Measurements from ENCODE around the gene CD244. TPM values are rescaled to one million over a fixed set of nuclear protein-coding genes. Genes with fewer than 3 reads are reported as not detected.
"Not testable (repeated sequence)": the region's sequence is repeated elsewhere in the genome, so short reads cannot be mapped to it uniquely, and the experiment has no call there.

The CD244 gene
- total RNA-seq, 1 donor: not detected

GRCh38 chr1:160910170-160910750 is 47.6 kb upstream of the CD244 start:
- no peak overlapping the region for H2AFZ ChIP-seq (ENCODE audit: low read length)
- no peak overlapping the region for H3K27ac ChIP-seq (ENCODE audit: low read depth, low read length)
- no peaks in the 10 kb centered on the region for H3K79me2 ChIP-seq (ENCODE audit: insufficient read depth, low read length)
- no peaks in the 10 kb centered on the region for H4K20me1 ChIP-seq (ENCODE audit: insufficient read depth, low read length)
- H3K36me3 ChIP-seq (ENCODE audit: insufficient read depth, low read length): no peaks in the 10 kb centered on the region
- no peaks in the 10 kb centered on the region for H3K4me1 ChIP-seq (ENCODE audit: insufficient read depth, low read length)
- no peak overlapping the region for H3K4me2 ChIP-seq (ENCODE audit: insufficient read depth, low read length)
- H3K4me3 ChIP-seq (ENCODE audit: insufficient read depth, low read length): no peak overlapping the region
- no peaks in the 10 kb centered on the region for H3K27me3 ChIP-seq (ENCODE audit: insufficient read depth, low read length)
- no peaks in the 10 kb centered on the region for H3K9me3 ChIP-seq (ENCODE audit: low read depth, low read length)
- TF ChIP-seq CTCF (IDR thresholded peaks at IDR 0.05; ENCODE audit: extremely low read depth, low read depth, low read length): no peak
- DNase-seq (ENCODE audit: insufficient read length, low spot score, missing footprints): no peak

DNA sequence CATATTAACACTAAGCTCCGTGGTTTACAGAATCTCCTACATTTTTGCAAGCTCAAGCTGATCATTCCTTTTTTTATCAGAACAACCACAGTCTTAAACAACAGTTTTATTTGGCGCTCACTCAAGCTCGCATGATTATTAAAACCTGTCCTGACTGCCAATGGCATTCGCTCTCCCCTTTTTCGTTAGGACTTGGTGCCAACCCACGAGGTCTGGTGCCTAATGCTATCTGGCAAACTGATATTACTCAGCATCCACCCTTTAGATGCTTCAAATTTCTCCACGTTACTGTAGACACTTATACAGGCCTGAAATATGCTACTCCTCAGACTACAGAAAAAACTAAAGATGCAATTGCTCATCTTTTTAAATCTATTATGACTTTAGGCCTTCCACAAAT is 45.3 kb upstream of the CD244 start:
- DNase-seq (ENCODE audit: insufficient read length, low spot score, missing footprints): no peak
- Histone ChIP-seq H3K27ac (ENCODE audit: low read depth, low read length) (no peak overlapping the region), H2AFZ (ENCODE audit: low read length) (no peak overlapping the region), H3K4me1 (ENCODE audit: insufficient read depth, low read length) (no peaks in the 10 kb centered on the region), H4K20me1 (ENCODE audit: insufficient read depth, low read length) (no peaks in the 10 kb centered on the region), H3K36me3 (ENCODE audit: insufficient read depth, low read length) (no peaks in the 10 kb centered on the region), H3K9me3 (ENCODE audit: low read depth, low read length) (no peaks in the 10 kb centered on the region), H3K4me3 (ENCODE audit: insufficient read depth, low read length) (no peak overlapping the region), H3K4me2 (ENCODE audit: insufficient read depth, low read length) (no peak overlapping the region), H3K27me3 (ENCODE audit: insufficient read depth, low read length) (no peaks in the 10 kb centered on the region), H3K79me2 (ENCODE audit: insufficient read depth, low read length) (no peaks in the 10 kb centered on the region)
- TF ChIP-seq CTCF (IDR thresholded peaks at IDR 0.05; ENCODE audit: extremely low read depth, low read depth, low read length): no peak

DNA sequence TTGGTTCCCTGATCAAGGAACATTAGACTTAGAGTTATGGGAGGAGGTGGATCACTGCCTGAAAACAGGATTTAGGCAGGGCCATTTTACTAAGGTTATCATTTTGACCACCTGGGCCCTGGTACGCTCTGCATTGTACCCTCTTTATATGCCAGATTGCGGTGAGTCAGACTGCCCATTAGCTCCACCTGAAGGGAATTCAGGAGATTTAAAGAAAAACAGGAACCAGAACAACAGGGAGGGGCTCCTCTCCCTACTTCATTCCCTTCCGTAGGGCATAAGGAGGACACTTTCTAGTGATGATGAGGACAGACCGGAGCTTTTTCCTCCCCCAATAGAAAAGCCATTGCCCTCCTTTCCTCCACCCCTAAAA is 42.9 kb upstream of the CD244 start:
- no peak for TF ChIP-seq CTCF (IDR thresholded peaks at IDR 0.05; ENCODE audit: extremely low read depth, low read depth, low read length)
- no peaks in the 10 kb centered on the region for H3K27me3 ChIP-seq (ENCODE audit: insufficient read depth, low read length)
- DNase-seq (ENCODE audit: insufficient read length, low spot score, missing footprints): no peak
- no peaks in the 10 kb centered on the region for H3K79me2 ChIP-seq (ENCODE audit: insufficient read depth, low read length)
- H3K27ac ChIP-seq (ENCODE audit: low read depth, low read length): no peak overlapping the region
- H4K20me1 ChIP-seq (ENCODE audit: insufficient read depth, low read length): no peaks in the 10 kb centered on the region
- H3K36me3 ChIP-seq (ENCODE audit: insufficient read depth, low read length): no peaks in the 10 kb centered on the region
- H3K4me2 ChIP-seq (ENCODE audit: insufficient read depth, low read length): no peak overlapping the region
- no peaks in the 10 kb centered on the region for H3K4me1 ChIP-seq (ENCODE audit: insufficient read depth, low read length)
- H3K9me3 ChIP-seq (ENCODE audit: low read depth, low read length): no peaks in the 10 kb centered on the region
- H2AFZ ChIP-seq (ENCODE audit: low read length): no peak overlapping the region
- no peak overlapping the region for H3K4me3 ChIP-seq (ENCODE audit: insufficient read depth, low read length)

- no peak for DNase-seq (ENCODE audit: insufficient read length, low spot score, missing footprints)
- H3K9me3 ChIP-seq (ENCODE audit: low read depth, low read length): no peaks in the 10 kb centered on the region
- no peaks in the 10 kb centered on the region for H4K20me1 ChIP-seq (ENCODE audit: insufficient read depth, low read length)
- H3K79me2 ChIP-seq (ENCODE audit: insufficient read depth, low read length): no peaks in the 10 kb centered on the region
- no peaks in the 10 kb centered on the region for H3K27me3 ChIP-seq (ENCODE audit: insufficient read depth, low read length)
- H3K4me1 ChIP-seq (ENCODE audit: insufficient read depth, low read length): no peaks in the 10 kb centered on the region
- H3K4me2 ChIP-seq (ENCODE audit: insufficient read depth, low read length): no peak overlapping the region
- H3K4me3 ChIP-seq (ENCODE audit: insufficient read depth, low read length): no peak overlapping the region
- H3K27ac ChIP-seq (ENCODE audit: low read depth, low read length): no peak overlapping the region
- no peak for TF ChIP-seq CTCF (IDR thresholded peaks at IDR 0.05; ENCODE audit: extremely low read depth, low read depth, low read length)
- no peak overlapping the region for H2AFZ ChIP-seq (ENCODE audit: low read length)
- no peaks in the 10 kb centered on the region for H3K36me3 ChIP-seq (ENCODE audit: insufficient read depth, low read length)
Observed at GRCh38 chr1:160904783-160905616, 42.3 kb upstream of the CD244 start.

DNA sequence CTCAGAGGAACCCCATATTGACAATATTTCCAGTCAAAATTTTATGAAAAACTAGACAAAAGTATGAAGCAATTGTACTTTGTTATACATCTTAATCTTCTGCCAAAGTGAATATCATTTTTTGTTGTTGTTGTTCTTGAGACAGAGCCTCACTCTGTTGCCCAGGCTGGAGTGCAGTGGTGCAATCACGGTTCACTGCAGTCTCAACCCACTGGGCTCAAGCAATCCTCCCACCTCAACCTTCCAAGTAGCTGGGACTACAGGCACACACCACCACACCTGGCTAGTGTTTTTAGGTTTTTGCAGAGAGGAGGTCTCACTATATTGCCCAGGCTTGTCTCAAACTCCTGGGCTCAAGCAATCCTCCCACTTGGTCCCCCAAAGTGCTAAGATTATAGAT is 39.6 kb upstream of the CD244 start:
- H3K4me3 ChIP-seq (ENCODE audit: insufficient read depth, low read length); H3K27me3 ChIP-seq (ENCODE audit: insufficient read depth, low read length); H3K9me3 ChIP-seq (ENCODE audit: low read depth, low read length); DNase-seq (ENCODE audit: insufficient read length, low spot score, missing footprints); H3K79me2 ChIP-seq (ENCODE audit: insufficient read depth, low read length); H3K36me3 ChIP-seq (ENCODE audit: insufficient read depth, low read length); H3K4me2 ChIP-seq (ENCODE audit: insufficient read depth, low read length); H4K20me1 ChIP-seq (ENCODE audit: insufficient read depth, low read length); H2AFZ ChIP-seq (ENCODE audit: low read length); H3K27ac ChIP-seq (ENCODE audit: low read depth, low read length); H3K4me1 ChIP-seq (ENCODE audit: insufficient read depth, low read length): not testable (repeated sequence)

Data from osteoblast (primary cell).